ENCODE results near the gene FBXW11.

DNA sequence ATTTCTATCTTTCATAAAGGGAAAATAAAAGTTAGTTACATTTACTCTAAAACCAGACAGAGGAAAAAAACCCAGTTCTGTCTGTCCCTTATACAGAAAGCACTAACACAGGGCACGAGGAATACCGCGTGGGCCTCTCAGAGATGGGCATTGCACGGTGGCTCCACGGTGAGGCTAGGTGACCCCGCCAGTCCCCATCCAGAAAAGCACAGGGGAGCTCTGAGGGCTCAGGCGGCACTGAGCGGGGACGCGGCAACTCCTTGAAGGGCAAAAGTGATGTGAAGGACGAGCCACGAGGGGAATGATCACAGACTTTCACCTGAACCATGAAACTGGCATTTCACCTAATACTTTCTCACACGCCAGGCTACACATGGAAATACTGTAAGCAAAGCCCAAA, 35.7 kb upstream of the FBXW11 start:
- TF ChIP-seq, protein P1, sequence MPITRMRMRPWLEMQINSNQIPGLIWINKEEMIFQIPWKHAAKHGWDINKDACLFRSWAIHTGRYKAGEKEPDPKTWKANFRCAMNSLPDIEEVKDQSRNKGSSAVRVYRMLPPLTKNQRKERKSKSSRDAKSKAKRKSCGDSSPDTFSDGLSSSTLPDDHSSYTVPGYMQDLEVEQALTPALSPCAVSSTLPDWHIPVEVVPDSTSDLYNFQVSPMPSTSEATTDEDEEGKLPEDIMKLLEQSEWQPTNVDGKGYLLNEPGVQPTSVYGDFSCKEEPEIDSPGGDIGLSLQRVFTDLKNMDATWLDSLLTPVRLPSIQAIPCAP (CRISPR knock-in tag; IDR thresholded peaks at IDR 0.05) = no peak
- TF ChIP-seq, protein P2, sequence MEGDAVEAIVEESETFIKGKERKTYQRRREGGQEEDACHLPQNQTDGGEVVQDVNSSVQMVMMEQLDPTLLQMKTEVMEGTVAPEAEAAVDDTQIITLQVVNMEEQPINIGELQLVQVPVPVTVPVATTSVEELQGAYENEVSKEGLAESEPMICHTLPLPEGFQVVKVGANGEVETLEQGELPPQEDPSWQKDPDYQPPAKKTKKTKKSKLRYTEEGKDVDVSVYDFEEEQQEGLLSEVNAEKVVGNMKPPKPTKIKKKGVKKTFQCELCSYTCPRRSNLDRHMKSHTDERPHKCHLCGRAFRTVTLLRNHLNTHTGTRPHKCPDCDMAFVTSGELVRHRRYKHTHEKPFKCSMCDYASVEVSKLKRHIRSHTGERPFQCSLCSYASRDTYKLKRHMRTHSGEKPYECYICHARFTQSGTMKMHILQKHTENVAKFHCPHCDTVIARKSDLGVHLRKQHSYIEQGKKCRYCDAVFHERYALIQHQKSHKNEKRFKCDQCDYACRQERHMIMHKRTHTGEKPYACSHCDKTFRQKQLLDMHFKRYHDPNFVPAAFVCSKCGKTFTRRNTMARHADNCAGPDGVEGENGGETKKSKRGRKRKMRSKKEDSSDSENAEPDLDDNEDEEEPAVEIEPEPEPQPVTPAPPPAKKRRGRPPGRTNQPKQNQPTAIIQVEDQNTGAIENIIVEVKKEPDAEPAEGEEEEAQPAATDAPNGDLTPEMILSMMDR (IDR thresholded peaks at IDR 0.05) = no peak
- TF ChIP-seq FOXP1 (CRISPR knock-in tag; IDR thresholded peaks at IDR 0.05; ENCODE audit: borderline replicate concordance) (no peak), CBFB (CRISPR knock-in tag; IDR thresholded peaks at IDR 0.05; ENCODE audit: low read depth) (no peak), CREB1 (CRISPR knock-in tag; IDR thresholded peaks at IDR 0.05) (no peak), SP1 (CRISPR knock-in tag; conservative IDR thresholded peaks at IDR 0.05) (no peak), JUN (CRISPR knock-in tag; IDR thresholded peaks at IDR 0.05) (no peak), ZBTB21 (CRISPR knock-in tag; IDR thresholded peaks at IDR 0.05; ENCODE audit: borderline replicate concordance) (no peak), ATF1 (CRISPR knock-in tag; IDR thresholded peaks at IDR 0.05) (no peak), ZNF263 (CRISPR knock-in tag; IDR thresholded peaks at IDR 0.05; ENCODE audit: low read depth) (no peak)
- TF ChIP-seq, protein P3, sequence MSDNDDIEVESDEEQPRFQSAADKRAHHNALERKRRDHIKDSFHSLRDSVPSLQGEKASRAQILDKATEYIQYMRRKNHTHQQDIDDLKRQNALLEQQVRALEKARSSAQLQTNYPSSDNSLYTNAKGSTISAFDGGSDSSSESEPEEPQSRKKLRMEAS (CRISPR knock-in tag; IDR thresholded peaks at IDR 0.05) = no peak
- TF ChIP-seq, protein P4, sequence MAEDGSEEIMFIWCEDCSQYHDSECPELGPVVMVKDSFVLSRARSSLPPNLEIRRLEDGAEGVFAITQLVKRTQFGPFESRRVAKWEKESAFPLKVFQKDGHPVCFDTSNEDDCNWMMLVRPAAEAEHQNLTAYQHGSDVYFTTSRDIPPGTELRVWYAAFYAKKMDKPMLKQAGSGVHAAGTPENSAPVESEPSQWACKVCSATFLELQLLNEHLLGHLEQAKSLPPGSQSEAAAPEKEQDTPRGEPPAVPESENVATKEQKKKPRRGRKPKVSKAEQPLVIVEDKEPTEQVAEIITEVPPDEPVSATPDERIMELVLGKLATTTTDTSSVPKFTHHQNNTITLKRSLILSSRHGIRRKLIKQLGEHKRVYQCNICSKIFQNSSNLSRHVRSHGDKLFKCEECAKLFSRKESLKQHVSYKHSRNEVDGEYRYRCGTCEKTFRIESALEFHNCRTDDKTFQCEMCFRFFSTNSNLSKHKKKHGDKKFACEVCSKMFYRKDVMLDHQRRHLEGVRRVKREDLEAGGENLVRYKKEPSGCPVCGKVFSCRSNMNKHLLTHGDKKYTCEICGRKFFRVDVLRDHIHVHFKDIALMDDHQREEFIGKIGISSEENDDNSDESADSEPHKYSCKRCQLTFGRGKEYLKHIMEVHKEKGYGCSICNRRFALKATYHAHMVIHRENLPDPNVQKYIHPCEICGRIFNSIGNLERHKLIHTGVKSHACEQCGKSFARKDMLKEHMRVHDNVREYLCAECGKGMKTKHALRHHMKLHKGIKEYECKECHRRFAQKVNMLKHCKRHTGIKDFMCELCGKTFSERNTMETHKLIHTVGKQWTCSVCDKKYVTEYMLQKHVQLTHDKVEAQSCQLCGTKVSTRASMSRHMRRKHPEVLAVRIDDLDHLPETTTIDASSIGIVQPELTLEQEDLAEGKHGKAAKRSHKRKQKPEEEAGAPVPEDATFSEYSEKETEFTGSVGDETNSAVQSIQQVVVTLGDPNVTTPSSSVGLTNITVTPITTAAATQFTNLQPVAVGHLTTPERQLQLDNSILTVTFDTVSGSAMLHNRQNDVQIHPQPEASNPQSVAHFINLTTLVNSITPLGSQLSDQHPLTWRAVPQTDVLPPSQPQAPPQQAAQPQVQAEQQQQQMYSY (CRISPR knock-in tag; IDR thresholded peaks at IDR 0.05) = no peak
- TF ChIP-seq, protein P5, sequence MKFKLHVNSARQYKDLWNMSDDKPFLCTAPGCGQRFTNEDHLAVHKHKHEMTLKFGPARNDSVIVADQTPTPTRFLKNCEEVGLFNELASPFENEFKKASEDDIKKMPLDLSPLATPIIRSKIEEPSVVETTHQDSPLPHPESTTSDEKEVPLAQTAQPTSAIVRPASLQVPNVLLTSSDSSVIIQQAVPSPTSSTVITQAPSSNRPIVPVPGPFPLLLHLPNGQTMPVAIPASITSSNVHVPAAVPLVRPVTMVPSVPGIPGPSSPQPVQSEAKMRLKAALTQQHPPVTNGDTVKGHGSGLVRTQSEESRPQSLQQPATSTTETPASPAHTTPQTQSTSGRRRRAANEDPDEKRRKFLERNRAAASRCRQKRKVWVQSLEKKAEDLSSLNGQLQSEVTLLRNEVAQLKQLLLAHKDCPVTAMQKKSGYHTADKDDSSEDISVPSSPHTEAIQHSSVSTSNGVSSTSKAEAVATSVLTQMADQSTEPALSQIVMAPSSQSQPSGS (CRISPR knock-in tag; IDR thresholded peaks at IDR 0.05; ENCODE audit: borderline replicate concordance, low read depth) = no peak
